IMR-90 (cell line): ENCODE measurements around the gene ERAP2. TPM values are rescaled to one million over a fixed set of nuclear protein-coding genes. Genes with fewer than 3 reads are reported as not detected.

ENCODE experiments used
- ATAC-seq: fragments of 200-7000 bp; cut with Tn5 transposase; 2 replicates; pipeline ENCODE4 v1.9.1; 2020; ENCODE audit warnings: low read depth, mild to moderate bottlenecking, moderate library complexity
- Bru-seq: library from RNA; stranded (reverse); fragments of 400-500 nt; gene quantifications from one replicate; lab custom pipeline; 2021; lab: Mats Ljungman, UMichigan
- BruChase-seq, 2 experiments: library from RNA; stranded (reverse); fragments of 400-500 nt; gene quantifications; one replicate each; lab custom pipeline; 2021; lab: Mats Ljungman, UMichigan
- BruUV-seq: library from RNA; stranded (reverse); fragments of 400-500 nt; replicated peaks from 2 replicates; lab custom pipeline; 2021; lab: Mats Ljungman, UMichigan
- CTCF ChIA-PET: fragments of 300-600 bp; formaldehyde crosslinking; extraction: SDS; loops from one replicate; lab custom pipeline; 2021; ENCODE audit warnings: antibody characterized with exemption; lab: Yijun Ruan, JAX
- POLR2A ChIA-PET: fragments of 300-600 bp; sonication (Branson Sonifier 250); formaldehyde crosslinking; loops from one replicate; lab custom pipeline; 2022; ENCODE audit warnings: antibody characterized with exemption; ENCODE audit not compliant: unreplicated experiment; lab: Charles Lee
- DNase-seq: peaks from one replicate; pipeline ENCODE4 v3.0.0; 2013
- H2AFZ ChIP-seq: replicated peaks from 2 replicates; pipeline ENCODE3; 2013; ENCODE audit warnings: low read length, mild to moderate bottlenecking; ENCODE audit not compliant: poor library complexity
- H2AK5ac ChIP-seq: 2 replicates; pipeline ENCODE4 v1.6.1; 2013; ENCODE audit warnings: low read depth, low read length, inconsistent platforms
- H2AK9ac ChIP-seq: replicated peaks from 2 replicates; pipeline ENCODE3; 2013; ENCODE audit warnings: mild to moderate bottlenecking, low read depth, low read length, moderate library complexity; ENCODE audit not compliant: poor library complexity
- H2BK120ac ChIP-seq: 2 replicates; pipeline ENCODE4 v1.6.1; 2013; ENCODE audit warnings: low read depth, low read length, inconsistent platforms
- H2BK15ac ChIP-seq: 3 replicates; pipeline ENCODE4 v1.6.1; 2013; ENCODE audit warnings: low read depth, low read length, inconsistent platforms
- H2BK20ac ChIP-seq: 2 replicates; pipeline ENCODE4 v1.6.1; 2013; ENCODE audit warnings: low read depth, mild to moderate bottlenecking, inconsistent platforms, low read length, moderate library complexity
- H2BK5ac ChIP-seq: 2 replicates; pipeline ENCODE4 v1.6.1; 2013; ENCODE audit warnings: mild to moderate bottlenecking, low read depth, low read length, inconsistent platforms; ENCODE audit not compliant: poor library complexity, severe bottlenecking
- H3K14ac ChIP-seq: replicated peaks from 2 replicates; pipeline ENCODE4 v1.6.1; 2013; ENCODE audit warnings: low read depth, low read length, inconsistent platforms
- H3K18ac ChIP-seq: 2 replicates; pipeline ENCODE4 v1.6.1; 2013; ENCODE audit warnings: low read depth, low read length, control low read depth
- H3K23ac ChIP-seq: 2 replicates; pipeline ENCODE4 v1.6.1; 2013; ENCODE audit warnings: low read depth, low read length, inconsistent platforms
- H3K27ac ChIP-seq: 2 replicates; pipeline ENCODE4 v1.5.1; 2013; ENCODE audit warnings: mild to moderate bottlenecking, control low read depth, low read length; ENCODE audit not compliant: insufficient read depth
- H3K27me3 ChIP-seq: 2 replicates; pipeline ENCODE4 v1.6.1; 2013; ENCODE audit warnings: low read length; ENCODE audit not compliant: control insufficient read depth, insufficient read depth
- H3K36me3 ChIP-seq: 2 replicates; pipeline ENCODE4 v1.6.1; 2013; ENCODE audit warnings: low read length, mixed read lengths; ENCODE audit not compliant: control insufficient read depth, insufficient read depth
- H3K4ac ChIP-seq: 2 replicates; pipeline ENCODE4 v1.6.1; 2013; ENCODE audit warnings: low read depth, low read length, inconsistent platforms
- H3K4me1 ChIP-seq: 2 replicates; pipeline ENCODE4 v1.6.1; 2013; ENCODE audit warnings: low read length, mixed read lengths; ENCODE audit not compliant: control insufficient read depth, insufficient read depth
- H3K4me2 ChIP-seq: 2 replicates; pipeline ENCODE4 v1.6.1; 2013; ENCODE audit warnings: low read depth, mild to moderate bottlenecking, control low read depth, low read length, moderate library complexity
- H3K4me3 ChIP-seq: 2 replicates; pipeline ENCODE4 v1.5.1; 2013; ENCODE audit warnings: low read depth, mild to moderate bottlenecking, control low read depth, low read length, moderate library complexity; ENCODE audit not compliant: insufficient read depth
- H3K56ac ChIP-seq: 2 replicates; pipeline ENCODE4 v1.6.1; 2013; ENCODE audit warnings: low read length, inconsistent platforms; ENCODE audit not compliant: insufficient read depth; ENCODE audit errors: extremely low read depth
- H3K79me1 ChIP-seq, 2 experiments: 2 replicates each; pipeline ENCODE4 v1.6.1; 2013; ENCODE audit warnings: low read length in 2 of 2, inconsistent platforms in 1 of 2, low read depth in 1 of 2
- H3K9ac ChIP-seq: 2 replicates; pipeline ENCODE4 v1.6.1; 2013; ENCODE audit warnings: low read depth, low read length, control low read depth
- H3K9me1 ChIP-seq: 2 replicates; pipeline ENCODE4 v1.6.1; 2013; ENCODE audit warnings: low read length, inconsistent platforms; ENCODE audit not compliant: insufficient read depth
- H3K9me3 ChIP-seq: 2 replicates; pipeline ENCODE4 v1.6.1; 2013; ENCODE audit warnings: low read length; ENCODE audit not compliant: control insufficient read depth, insufficient read depth
- H4K20me1 ChIP-seq: 2 replicates; pipeline ENCODE4 v1.6.1; 2013; ENCODE audit warnings: low read length, inconsistent platforms; ENCODE audit not compliant: insufficient read depth
- H4K5ac ChIP-seq: 2 replicates; pipeline ENCODE4 v1.6.1; 2013; ENCODE audit warnings: mild to moderate bottlenecking, low read depth, low read length, control low read depth
- H4K8ac ChIP-seq, 2 experiments: 2 replicates each; pipeline ENCODE4 v1.6.1; 2013; ENCODE audit warnings: low read depth in 2 of 2, low read length in 2 of 2, control low read depth in 1 of 2, inconsistent platforms in 1 of 2
- H4K91ac ChIP-seq: 2 replicates; pipeline ENCODE4 v1.6.1; 2013; ENCODE audit warnings: low read depth, low read length, inconsistent platforms; ENCODE audit not compliant: insufficient read depth
- CHD1 ChIP-seq: IDR thresholded peaks from 2 replicates; pipeline ENCODE4 v1.6.1; 2012; ENCODE audit warnings: low read depth, low read length, improper control_type of control experiment
- MAZ ChIP-seq: IDR thresholded peaks from 2 replicates; pipeline ENCODE4 v1.6.1; 2012; ENCODE audit warnings: low read depth, mild to moderate bottlenecking, low read length, improper control_type of control experiment, moderate library complexity, borderline replicate concordance
- RAD21 ChIP-seq: IDR thresholded peaks from 2 replicates; pipeline ENCODE4 v1.6.1; 2012; ENCODE audit warnings: low read length, improper control_type of control experiment
- WGBS, 2 experiments: methylation state at CpG; one replicate each; pipeline versions ENCODE4 v1.1.5 to v1.1.7; 2013; ENCODE audit warnings: missing lambda C conversion rate in 2 of 2; ENCODE audit not compliant: insufficient read length in 1 of 2; ENCODE audit errors: extremely low coverage in 2 of 2; 5-methylcytosine and 5-hydroxymethylcytosine counted together
- dilution Hi-C: fragments of 300-500 bp; cut with HindIII; formaldehyde crosslinking; loops from one replicate; pipeline ENCODE4 v1.14.3; 2018; ENCODE audit warnings: low sequenced_read_pairs; ENCODE audit not compliant: unreplicated experiment
- in situ Hi-C: fragments of 300-500 bp; cut with MboI; formaldehyde crosslinking; loops from 3 replicates; pipeline ENCODE4 v1.14.3; 2019; ENCODE audit warnings: low sequenced_read_pairs, inconsistent platforms, mixed read lengths
- intact Hi-C: fragments of 100-400 bp; cut with micrococcal nuclease; formaldehyde crosslinking; loops from 2 replicates; pipeline ENCODE4 v1.10.0; 2022
- long read RNA-seq: library from polyadenylated mRNA; unstranded; transcript quantifications from one replicate; pipeline ENCODE4 v2.0.0, GENCODE V29; 2021; ENCODE audit not compliant: unreplicated experiment
- polyA plus RNA-seq, 3 experiments: library from polyadenylated mRNA; depleted of rRNA; stranded (reverse); fragments of >200 nt; gene quantifications; 2 replicates each; pipeline ENCODE4 v1.2.3, GENCODE V29; 2012; ENCODE audit warnings: low replicate concordance in 1 of 3
- total RNA-seq: library from RNA; depleted of rRNA; stranded (reverse); fragments of >200 nt; gene quantifications from 2 replicates; pipeline ENCODE4 v1.2.3, GENCODE V29; 2012; rRNA removed
- TF ChIP-seq, protein P1 (sequence below): conservative IDR thresholded peaks from 2 replicates; pipeline ENCODE4 v1.5.1; 2012; ENCODE audit warnings: mild to moderate bottlenecking, low read depth, low read length, improper control_type of control experiment
- TF ChIP-seq, protein P2 (sequence below): fragments of 150-350 bp; IDR thresholded peaks from 2 replicates; pipeline ENCODE4 v1.6.1; 2017; ENCODE audit warnings: mild to moderate bottlenecking, antibody characterized with exemption, low read length, low read depth

The ERAP2 gene
- 18.3 and 21.3 TPM in 2 replicates for total RNA-seq
- polyA plus RNA-seq (2012; rRNA removed): 10.6 and 11.0 TPM in 2 replicates
- polyA plus RNA-seq (2012; cell fraction: cytosol; rRNA removed): 2.9 and 4.5 TPM in 2 replicates
- 1.2 and 8.3 TPM in 2 replicates for polyA plus RNA-seq (2012; cell fraction: nucleus; rRNA removed; ENCODE audit: low replicate concordance)
- Bru-seq, nascent RNA: percentile 47 among the genes with signal in this experiment
- percentile 46 among the genes with signal in this experiment for BruChase-seq, experiment 1, labeled RNA remaining after a 6-hour chase
- BruChase-seq, experiment 2, labeled RNA remaining after a 2-hour chase: percentile 41 among the genes with signal in this experiment
- long read RNA-seq, full-length matches to known transcripts: 8 of 13 reads
- long read RNA-seq, partial matches to known transcripts: 3 of 13 reads
- long read RNA-seq, other reads (novel, unspliced or antisense): 2 of 13 reads

GRCh38 chr5:96876292-96876850 is at the start of gene ERAP2:
ERAP2 (plus strand) TSS chr5:96876500; CDS start chr5:96879686, 3,186 bp downstream.
- CTCF ChIA-PET: interaction anchor here (0.6 kb wide), 1 partner anchor 14 kb away, joined by 3 read pairs; no protein-coding TSS in a partner anchor
- WGBS, 2 experiments: no CpG with 5 or more reads among the region's 6 CpGs
- Histone ChIP-seq H2BK15ac (peak within 1 kb of the TSS; percentile 82), H3K4me3 (peak within 1 kb of the TSS; percentile 79), H2AFZ (peak within 1 kb of the TSS; percentile 85), H4K91ac (peak within 1 kb of the TSS; percentile 74), H4K5ac (peak within 1 kb of the TSS; percentile 99), H2AK9ac (peak within 1 kb of the TSS; percentile 17), H4K20me1 (no peaks in the 10 kb centered on the region), H3K23ac (peak within 1 kb of the TSS; percentile 95), H2BK5ac (peak within 1 kb of the TSS; percentile 73), H3K27ac (peak within 1 kb of the TSS; percentile 61), H2AK5ac (no peak within 1 kb of the TSS; the same call in 1 of the 2 replicates), H3K18ac (peak within 1 kb of the TSS; percentile 95), H3K4me1 (peaks cover 4% of the 10 kb centered on the region), H3K56ac (peak within 1 kb of the TSS; percentile 85), H3K9me1 (peaks cover 7% of the 10 kb centered on the region), H3K9ac (peak within 1 kb of the TSS; percentile 84), H3K14ac (peak within 1 kb of the TSS; percentile 88), H3K4me2 (peak within 1 kb of the TSS; percentile 95), H3K4ac (peak within 1 kb of the TSS; percentile 69), H4K8ac (peak within 1 kb of the TSS; percentile 94 to 97), H3K9me3 (no peaks in the 10 kb centered on the region), H3K36me3 (no peaks in the 10 kb centered on the region; the same call in 1 of the 2 replicates), H2BK120ac (peak within 1 kb of the TSS; percentile 95), H2BK20ac (peak within 1 kb of the TSS; percentile 68), H3K79me1 (peaks cover 0 to 21% of the 10 kb centered on the region in 2 experiments; a peak in 1 of 4 replicates), H3K27me3 (no peaks in the 10 kb centered on the region)
- ATAC-seq: peak; percentile 77
- TF ChIP-seq MAZ (no peak), CHD1 (no peak), RAD21 (no peak)
- TF ChIP-seq, protein P1, sequence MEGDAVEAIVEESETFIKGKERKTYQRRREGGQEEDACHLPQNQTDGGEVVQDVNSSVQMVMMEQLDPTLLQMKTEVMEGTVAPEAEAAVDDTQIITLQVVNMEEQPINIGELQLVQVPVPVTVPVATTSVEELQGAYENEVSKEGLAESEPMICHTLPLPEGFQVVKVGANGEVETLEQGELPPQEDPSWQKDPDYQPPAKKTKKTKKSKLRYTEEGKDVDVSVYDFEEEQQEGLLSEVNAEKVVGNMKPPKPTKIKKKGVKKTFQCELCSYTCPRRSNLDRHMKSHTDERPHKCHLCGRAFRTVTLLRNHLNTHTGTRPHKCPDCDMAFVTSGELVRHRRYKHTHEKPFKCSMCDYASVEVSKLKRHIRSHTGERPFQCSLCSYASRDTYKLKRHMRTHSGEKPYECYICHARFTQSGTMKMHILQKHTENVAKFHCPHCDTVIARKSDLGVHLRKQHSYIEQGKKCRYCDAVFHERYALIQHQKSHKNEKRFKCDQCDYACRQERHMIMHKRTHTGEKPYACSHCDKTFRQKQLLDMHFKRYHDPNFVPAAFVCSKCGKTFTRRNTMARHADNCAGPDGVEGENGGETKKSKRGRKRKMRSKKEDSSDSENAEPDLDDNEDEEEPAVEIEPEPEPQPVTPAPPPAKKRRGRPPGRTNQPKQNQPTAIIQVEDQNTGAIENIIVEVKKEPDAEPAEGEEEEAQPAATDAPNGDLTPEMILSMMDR: no peak
- TF ChIP-seq, protein P2, sequence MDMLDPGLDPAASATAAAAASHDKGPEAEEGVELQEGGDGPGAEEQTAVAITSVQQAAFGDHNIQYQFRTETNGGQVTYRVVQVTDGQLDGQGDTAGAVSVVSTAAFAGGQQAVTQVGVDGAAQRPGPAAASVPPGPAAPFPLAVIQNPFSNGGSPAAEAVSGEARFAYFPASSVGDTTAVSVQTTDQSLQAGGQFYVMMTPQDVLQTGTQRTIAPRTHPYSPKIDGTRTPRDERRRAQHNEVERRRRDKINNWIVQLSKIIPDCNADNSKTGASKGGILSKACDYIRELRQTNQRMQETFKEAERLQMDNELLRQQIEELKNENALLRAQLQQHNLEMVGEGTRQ: no peak
- no TSS peak for BruUV-seq
- intact Hi-C loops: no loop called here
- dilution Hi-C loops: loop anchor here (25.0 kb wide), 1 partner anchor 286 kb away; no protein-coding TSS in a partner anchor
- POLR2A ChIA-PET: no interaction called here
- DNase-seq: peak; percentile 52
- in situ Hi-C loops: no loop called here
